ENCODE results near the gene MYO5B. TPM values are rescaled to one million over a fixed set of nuclear protein-coding genes. Genes with fewer than 3 reads are reported as not detected.

The MYO5B gene
- total and polyA plus RNA-seq, 8 donors: 6.2 to 25.3 (median 12.6) TPM

DNA sequence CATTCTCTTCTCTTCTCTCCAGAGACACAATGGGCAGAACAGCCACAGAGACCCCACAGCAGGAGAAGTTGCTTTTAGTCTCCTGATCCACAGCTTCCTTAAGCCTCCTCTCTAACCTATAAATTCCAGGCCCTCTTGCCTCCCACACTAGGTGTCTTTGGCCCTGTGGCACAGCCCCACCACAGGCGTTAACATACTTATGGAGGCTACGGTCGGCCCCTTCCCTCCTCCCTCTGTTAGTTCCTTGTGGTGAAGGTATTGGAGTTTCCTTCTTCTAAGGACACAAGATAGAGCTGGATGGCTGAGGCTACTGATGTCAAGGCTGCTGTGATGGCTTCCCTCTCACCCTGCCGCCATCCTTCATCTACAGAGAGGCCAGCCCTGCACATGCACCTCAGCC is 258.1 kb downstream of the MYO5B start:
- TF ChIP-seq, protein P1, sequence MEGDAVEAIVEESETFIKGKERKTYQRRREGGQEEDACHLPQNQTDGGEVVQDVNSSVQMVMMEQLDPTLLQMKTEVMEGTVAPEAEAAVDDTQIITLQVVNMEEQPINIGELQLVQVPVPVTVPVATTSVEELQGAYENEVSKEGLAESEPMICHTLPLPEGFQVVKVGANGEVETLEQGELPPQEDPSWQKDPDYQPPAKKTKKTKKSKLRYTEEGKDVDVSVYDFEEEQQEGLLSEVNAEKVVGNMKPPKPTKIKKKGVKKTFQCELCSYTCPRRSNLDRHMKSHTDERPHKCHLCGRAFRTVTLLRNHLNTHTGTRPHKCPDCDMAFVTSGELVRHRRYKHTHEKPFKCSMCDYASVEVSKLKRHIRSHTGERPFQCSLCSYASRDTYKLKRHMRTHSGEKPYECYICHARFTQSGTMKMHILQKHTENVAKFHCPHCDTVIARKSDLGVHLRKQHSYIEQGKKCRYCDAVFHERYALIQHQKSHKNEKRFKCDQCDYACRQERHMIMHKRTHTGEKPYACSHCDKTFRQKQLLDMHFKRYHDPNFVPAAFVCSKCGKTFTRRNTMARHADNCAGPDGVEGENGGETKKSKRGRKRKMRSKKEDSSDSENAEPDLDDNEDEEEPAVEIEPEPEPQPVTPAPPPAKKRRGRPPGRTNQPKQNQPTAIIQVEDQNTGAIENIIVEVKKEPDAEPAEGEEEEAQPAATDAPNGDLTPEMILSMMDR (IDR thresholded peaks at IDR 0.05): no peak
- Histone ChIP-seq H3K27ac (no peak overlapping the region), H3K9me3 (no peaks in the 10 kb centered on the region), H3K27me3 (no peaks in the 10 kb centered on the region), H3K4me3 (no peak overlapping the region), H3K36me3 (no peaks in the 10 kb centered on the region), H3K4me1 (no peaks in the 10 kb centered on the region)
- no peak for DNase-seq
- ATAC-seq: no peak
- FAIRE-seq: no peak
- intact Hi-C loops (cut with DNase I): no loop called here
- WGBS, 2 donors: 80 to 97% methylated on average over 4 of the region's 4 CpGs

- no peak for FAIRE-seq
- no peak for DNase-seq
- H3K4me1 ChIP-seq: no peaks in the 10 kb centered on the region
- TF ChIP-seq, protein P1 (IDR thresholded peaks at IDR 0.05): no peak
- no peak overlapping the region for H3K27ac ChIP-seq
- H3K27me3 ChIP-seq: no peaks in the 10 kb centered on the region
- no peaks in the 10 kb centered on the region for H3K36me3 ChIP-seq
- H3K4me3 ChIP-seq: no peak overlapping the region
- H3K9me3 ChIP-seq: no peaks in the 10 kb centered on the region
- intact Hi-C loops (cut with DNase I): no loop called here
- 72 to 83% methylated on average over 4 of the region's 4 CpGs for WGBS, 2 donors
- no peak for ATAC-seq
Observed at GRCh38 chr18:49935215-49935614, 259.7 kb downstream of the MYO5B start.

DNA sequence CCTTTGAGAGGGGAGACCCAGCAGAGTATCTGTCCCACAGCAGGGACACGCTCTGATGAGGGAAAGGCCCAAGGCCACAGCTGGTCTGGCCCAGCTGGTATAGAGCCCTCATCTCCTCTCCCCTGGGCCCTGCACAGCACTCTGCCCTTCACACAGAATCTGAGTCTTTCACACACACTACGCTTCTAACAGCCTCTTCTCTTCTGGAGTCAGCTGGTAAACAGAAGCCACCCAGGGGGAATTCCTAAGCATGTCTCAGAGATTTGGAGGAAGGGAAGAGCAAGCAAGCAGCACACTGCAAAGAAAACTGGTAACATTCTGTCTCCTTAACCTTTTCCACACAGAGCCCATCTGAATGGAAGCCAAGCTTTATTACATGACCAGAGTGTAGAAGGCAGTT is 260.5 kb downstream of the MYO5B start:
- FAIRE-seq (no peak), ATAC-seq (peak in 1 of 4 donors; percentile 18), DNase-seq (no peak)
- TF ChIP-seq, protein P1 (IDR thresholded peaks at IDR 0.05): no peak
- H3K27me3 ChIP-seq: no peaks in the 10 kb centered on the region
- H3K4me1 ChIP-seq: no peaks in the 10 kb centered on the region
- no peaks in the 10 kb centered on the region for H3K36me3 ChIP-seq
- intact Hi-C loops (cut with DNase I): no loop called here
- no peaks in the 10 kb centered on the region for H3K9me3 ChIP-seq
- WGBS, 2 donors: 79 to 91% methylated on average over 2 of the region's 2 CpGs
- no peak overlapping the region for H3K27ac ChIP-seq
- no peak overlapping the region for H3K4me3 ChIP-seq

DNA sequence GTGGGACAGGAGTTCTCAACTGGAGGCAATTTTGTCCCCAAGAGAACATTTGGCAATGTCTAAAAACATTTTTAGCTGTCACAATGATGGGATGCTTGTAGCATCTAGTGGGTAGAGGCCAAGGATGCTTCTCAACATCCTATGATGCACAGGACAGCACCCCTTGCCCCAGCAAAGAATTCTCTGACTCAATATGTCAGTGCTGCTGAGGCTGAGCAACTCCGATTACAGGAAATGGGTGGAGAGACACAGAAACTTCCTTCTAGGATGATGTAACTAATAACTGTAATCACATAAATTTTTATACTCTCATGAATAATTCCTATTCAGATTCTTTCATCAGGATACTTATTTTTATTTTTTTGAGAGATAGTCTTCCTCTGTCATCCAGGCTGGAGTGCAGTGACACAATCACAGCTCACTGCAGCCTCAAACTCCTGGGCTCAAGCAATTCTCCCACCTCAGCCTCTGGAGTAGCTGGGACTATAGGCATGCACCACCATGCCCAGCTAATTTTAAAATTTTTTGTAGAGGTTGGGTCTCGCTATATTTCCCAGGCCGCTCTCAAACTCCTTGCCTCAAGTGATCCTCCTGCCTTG is 261.3 kb downstream of the MYO5B start:
- no peaks in the 10 kb centered on the region for H3K9me3 ChIP-seq
- peak in 1 of 4 donors; percentile 53 for ATAC-seq
- intact Hi-C loops (cut with DNase I): no loop called here
- H3K4me3 ChIP-seq: no peak overlapping the region
- TF ChIP-seq, protein P1 (IDR thresholded peaks at IDR 0.05): no peak
- FAIRE-seq: no peak
- H3K27me3 ChIP-seq: no peaks in the 10 kb centered on the region
- H3K4me1 ChIP-seq: no peaks in the 10 kb centered on the region
- DNase-seq: no peak
- no peak overlapping the region for H3K27ac ChIP-seq
- H3K36me3 ChIP-seq: peaks cover 0 to 4% (median 0%) of the 10 kb centered on the region in 3 donors
- WGBS, 2 donors: 93 to 97% methylated on average over 3 of the region's 3 CpGs

DNA sequence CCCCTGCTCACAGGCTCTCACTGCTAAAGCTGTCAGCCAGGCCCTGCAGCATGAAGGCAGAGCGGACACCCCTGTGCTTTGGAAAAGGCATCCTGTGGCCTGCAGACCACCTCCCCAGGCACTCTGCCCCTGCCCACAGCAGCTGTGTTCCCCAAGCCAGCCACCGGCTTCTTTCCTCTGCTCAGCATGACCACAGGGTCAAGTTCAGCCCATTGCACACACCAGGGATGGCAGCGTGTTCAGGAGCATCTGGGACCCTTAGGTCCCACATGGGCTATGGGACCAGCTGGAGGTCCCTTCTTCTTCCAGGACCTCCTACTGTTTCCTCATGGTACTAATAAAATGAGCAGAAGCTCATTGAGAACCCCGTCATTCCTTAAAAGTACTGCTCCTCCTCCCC is 263.2 kb downstream of the MYO5B start:
- no peak for FAIRE-seq
- WGBS, 2 donors: 95% methylated on average over 4 of the region's 4 CpGs
- peaks cover 0 to 4% (median 0%) of the 10 kb centered on the region in 3 donors for H3K36me3 ChIP-seq
- intact Hi-C loops (cut with DNase I): no loop called here
- TF ChIP-seq, protein P1 (IDR thresholded peaks at IDR 0.05): no peak
- ATAC-seq: no peak
- no peak overlapping the region for H3K27ac ChIP-seq
- no peak overlapping the region for H3K4me3 ChIP-seq
- H3K27me3 ChIP-seq: no peaks in the 10 kb centered on the region
- no peak for DNase-seq
- H3K9me3 ChIP-seq: no peaks in the 10 kb centered on the region
- no peaks in the 10 kb centered on the region for H3K4me1 ChIP-seq
